Measurements from ENCODE around the gene IPO13. TPM values are rescaled to one million over a fixed set of nuclear protein-coding genes. Genes with fewer than 3 reads are reported as not detected.

The IPO13 gene
- total and polyA plus RNA-seq, 9 donors = 8.6 to 30.3 (median 20.8) TPM

GRCh38 chr1:43976045-43976444, 29.3 kb downstream of the IPO13 start:
- WGBS, 3 donors = 73 to 76% (median 73%) methylated on average over 4 of the region's 4 CpGs
- Histone ChIP-seq H3K9me3 (no peaks in the 10 kb centered on the region), H3K4me1 (ENCODE audit: insufficient read depth) (peaks cover 15% of the 10 kb centered on the region), H3K27ac (no peak overlapping the region), H3K4me3 (peak overlapping the region; percentile 92), H3K27me3 (no peaks in the 10 kb centered on the region), H3K36me3 (no peaks in the 10 kb centered on the region)
- no peak for DNase-seq
- intact Hi-C loops (cut with DNase I) = no loop called here
- TF ChIP-seq POLR2A (IDR thresholded peaks at IDR 0.05) (no peak), EP300 (IDR thresholded peaks at IDR 0.05) (no peak), CTCF (IDR thresholded peaks at IDR 0.05) (no peak)

- Histone ChIP-seq H3K36me3 (no peaks in the 10 kb centered on the region), H3K4me3 (no peak overlapping the region), H3K27ac (no peak overlapping the region), H3K27me3 (no peaks in the 10 kb centered on the region), H3K4me1 (ENCODE audit: insufficient read depth) (peaks cover 15% of the 10 kb centered on the region), H3K9me3 (no peaks in the 10 kb centered on the region)
- 85 to 93% (median 89%) methylated on average over 8 of the region's 8 CpGs for WGBS, 3 donors
- intact Hi-C loops (cut with DNase I) = no loop called here
- DNase-seq = no peak
- TF ChIP-seq CTCF (IDR thresholded peaks at IDR 0.05) (no peak), EP300 (IDR thresholded peaks at IDR 0.05) (no peak), POLR2A (IDR thresholded peaks at IDR 0.05) (no peak)
Observed at GRCh38 chr1:43976890-43977289, 30.1 kb downstream of the IPO13 start.

GRCh38 chr1:43977376-43978263, 30.9 kb downstream of the IPO13 start:
- Histone ChIP-seq H3K4me3 (no peak overlapping the region), H3K4me1 (ENCODE audit: insufficient read depth) (peaks cover 15% of the 10 kb centered on the region), H3K36me3 (no peaks in the 10 kb centered on the region), H3K9me3 (no peaks in the 10 kb centered on the region), H3K27me3 (no peaks in the 10 kb centered on the region), H3K27ac (no peak overlapping the region)
- intact Hi-C loops (cut with DNase I) = no loop called here
- DNase-seq = no peak
- WGBS, 3 donors = 80 to 83% (median 80%) methylated on average over 9 of the region's 9 CpGs
- TF ChIP-seq CTCF (IDR thresholded peaks at IDR 0.05) (no peak), POLR2A (IDR thresholded peaks at IDR 0.05) (no peak), EP300 (IDR thresholded peaks at IDR 0.05) (no peak)

- Histone ChIP-seq H3K36me3 (no peaks in the 10 kb centered on the region), H3K27me3 (no peaks in the 10 kb centered on the region), H3K27ac (no peak overlapping the region), H3K4me3 (no peak overlapping the region), H3K9me3 (no peaks in the 10 kb centered on the region), H3K4me1 (ENCODE audit: insufficient read depth) (peaks cover 15% of the 10 kb centered on the region)
- 58 to 64% (median 62%) methylated on average over 5 of the region's 5 CpGs for WGBS, 3 donors
- intact Hi-C loops (cut with DNase I) = no loop called here
- DNase-seq = no peak
- no peak for TF ChIP-seq CTCF (IDR thresholded peaks at IDR 0.05)
- TF ChIP-seq POLR2A (IDR thresholded peaks at IDR 0.05) = no peak
- TF ChIP-seq EP300 (IDR thresholded peaks at IDR 0.05) = no peak
Observed at GRCh38 chr1:43978264-43978550, 31.5 kb downstream of the IPO13 start.
